Aorta (tissue), 5 donors: ENCODE results near the gene HYDIN. TPM values are rescaled to one million over a fixed set of nuclear protein-coding genes. Genes with fewer than 3 reads are reported as not detected.
A peak's percentile ranks its signal among the peaks of the same experiment; 100 is the strongest.

Source experiments
- ATAC-seq: fragments of 200-7000 bp; cut with Tn5 transposase; one replicate; pipeline ENCODE4 v1.9.1; 2022; ENCODE audit warnings: moderate library complexity; ENCODE audit not compliant: low FRiP score
- DNase-seq, 2 donors: peaks; one replicate each; pipeline ENCODE4 v3.0.0-alpha.2; 2020
- H3K27ac ChIP-seq, 2 donors: one replicate each; pipeline ENCODE4 v1.5.1; 2013; ENCODE audit warnings: low read length in 2 of 2, mild to moderate bottlenecking in 2 of 2, moderate library complexity in 2 of 2, control low read depth in 1 of 2, inconsistent platforms in 1 of 2, low read depth in 1 of 2
- H3K27me3 ChIP-seq, 2 donors: one replicate each; pipeline ENCODE4 v1.6.1; 2013; ENCODE audit warnings: control low read depth in 1 of 2, low read length in 1 of 2, mild to moderate bottlenecking in 1 of 2, moderate library complexity in 1 of 2; ENCODE audit not compliant: insufficient read depth in 2 of 2, control insufficient read depth in 1 of 2
- H3K36me3 ChIP-seq, 2 donors: one replicate each; pipeline ENCODE4 v1.6.1; 2013; ENCODE audit warnings: control low read depth in 1 of 2, low read length in 1 of 2, mild to moderate bottlenecking in 1 of 2; ENCODE audit not compliant: insufficient read depth in 2 of 2, control insufficient read depth in 1 of 2
- H3K4me1 ChIP-seq, 2 donors: one replicate each; pipeline ENCODE4 v1.6.1; 2013; ENCODE audit warnings: low read length in 2 of 2, control low read depth in 1 of 2, mild to moderate bottlenecking in 1 of 2, moderate library complexity in 1 of 2; ENCODE audit not compliant: insufficient read depth in 2 of 2, control insufficient read depth in 1 of 2
- H3K4me3 ChIP-seq, 2 donors: one replicate each; pipeline ENCODE4 v1.5.1; 2013; ENCODE audit warnings: low read length in 2 of 2, control low read depth in 1 of 2, mild to moderate bottlenecking in 1 of 2
- H3K9me3 ChIP-seq: one replicate; pipeline ENCODE4 v1.6.1; 2013; ENCODE audit warnings: mild to moderate bottlenecking, low read length; ENCODE audit not compliant: control insufficient read depth
- WGBS, 2 donors: extraction: QIAGEN DNeasy Blood & Tissue Kit; methylation state at CpG; one replicate each; pipeline ENCODE4 v1.1.7; 2013; 5-methylcytosine and 5-hydroxymethylcytosine counted together
- intact Hi-C, 2 donors: fragments of 100-400 bp; cut with DNase I; formaldehyde crosslinking; loops; one replicate each; pipeline versions ENCODE4 v1.14.2 to v1.15.0; 2022
- polyA plus RNA-seq, 2 donors: library from polyadenylated mRNA; stranded (reverse); fragments of 200-250 nt; gene quantifications; one replicate each; pipeline ENCODE4 v1.2.3, GENCODE V29; 2013
- total RNA-seq, 2 donors: library from RNA; stranded (reverse); fragmentation: NEBNext Ultra II Directional; extraction: Animal tissue kit (Norgen Biotek cat#: 25700); gene quantifications; one replicate each; pipeline ENCODE4 v1.2.1, GENCODE V29; 2021
- donor health status: healthy with polysubstance abuse.
- donor health status: Bipolar disorder and iron deficiency.
- donor health status: DM: no; HTN: no; CAD: no.
- donor health status: DM: no; HTN: no; CAD: no.
- donor health status: DM: yes; HTN: yes; CAD: no.

The HYDIN gene
- total and polyA plus RNA-seq, 4 donors = 0.38 to 4.8 (median 4.2) TPM; not detected in 1

- 84 to 85% methylated on average over 8 of the region's 8 CpGs for WGBS, 2 donors
- no peak for ATAC-seq
- H3K4me1 ChIP-seq = no peaks in the 10 kb centered on the region
- H3K4me3 ChIP-seq = no peak overlapping the region
- peaks cover 0 to 2% of the 10 kb centered on the region in 2 donors for H3K36me3 ChIP-seq
- intact Hi-C loops = loop anchor here (10.0 kb wide), 2 partner anchors 233 to 253 kb away; partner anchors contain the start of genes COG4 (in 1 of the 2) and SF3B3 (in 1 of the 2)
- H3K27me3 ChIP-seq = no peaks in the 10 kb centered on the region
- peak in 1 of 2 donors; percentile 42 for DNase-seq
- no peaks in the 10 kb centered on the region for H3K9me3 ChIP-seq
- H3K27ac ChIP-seq = no peak overlapping the region
Observed at GRCh38 chr16:70777973-70778406, 452.5 kb downstream of the HYDIN start.

GRCh38 chr16:70777496-70777895 lies 453.0 kb downstream of the HYDIN start:
- intact Hi-C loops = loop anchor here (10.0 kb wide), 2 partner anchors 233 to 253 kb away; partner anchors contain the start of genes COG4 (in 1 of the 2) and SF3B3 (in 1 of the 2)
- no peaks in the 10 kb centered on the region for H3K27me3 ChIP-seq
- H3K4me3 ChIP-seq = no peak overlapping the region
- H3K4me1 ChIP-seq = no peaks in the 10 kb centered on the region
- no peak for ATAC-seq
- H3K36me3 ChIP-seq = peaks cover 0 to 2% of the 10 kb centered on the region in 2 donors
- H3K9me3 ChIP-seq = no peaks in the 10 kb centered on the region
- WGBS, 2 donors = 93 to 95% methylated on average over 9 of the region's 9 CpGs
- DNase-seq = no peak
- no peak overlapping the region for H3K27ac ChIP-seq

DNA sequence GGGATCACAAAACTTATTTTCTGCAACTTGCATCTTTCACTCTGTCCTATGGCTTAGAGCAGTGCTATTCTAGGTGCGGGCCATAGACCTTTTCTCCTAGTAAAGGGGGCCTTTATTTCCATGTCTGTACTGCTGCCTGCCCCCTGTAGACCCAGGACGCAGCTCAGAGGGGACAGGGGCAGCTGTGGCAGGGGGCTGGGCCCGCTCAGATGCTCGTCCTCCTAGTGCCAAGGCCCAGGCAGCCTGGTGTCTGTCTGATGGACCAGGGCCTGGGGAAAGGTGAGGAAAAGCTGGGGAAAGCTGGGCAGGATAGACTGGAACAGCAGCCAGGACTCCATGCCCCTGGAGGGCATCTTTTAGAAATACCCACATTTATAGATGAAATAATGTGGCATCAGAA lies 455.1 kb downstream of the HYDIN start:
- Histone ChIP-seq H3K27ac (no peak overlapping the region), H3K36me3 (peaks cover 0 to under 1% of the 10 kb centered on the region in 2 donors), H3K4me1 (no peaks in the 10 kb centered on the region), H3K4me3 (no peak overlapping the region), H3K9me3 (no peaks in the 10 kb centered on the region), H3K27me3 (no peaks in the 10 kb centered on the region)
- intact Hi-C loops = loop anchor here (10.0 kb wide), 2 partner anchors 231 to 251 kb away; partner anchors contain the start of genes COG4 (in 1 of the 2) and SF3B3 (in 1 of the 2)
- WGBS, 2 donors = 94 to 95% methylated on average over 4 of the region's 4 CpGs
- no peak for ATAC-seq
- no peak for DNase-seq

GRCh38 chr16:70774261-70774660 lies 456.3 kb downstream of the HYDIN start:
- 92 to 94% methylated on average over 13 of the region's 13 CpGs for WGBS, 2 donors
- no peak for ATAC-seq
- intact Hi-C loops = loop anchor here (10.0 kb wide), 2 partner anchors 229 to 249 kb away; partner anchors contain the start of genes COG4 (in 1 of the 2) and SF3B3 (in 1 of the 2)
- Histone ChIP-seq H3K9me3 (no peaks in the 10 kb centered on the region), H3K4me1 (no peaks in the 10 kb centered on the region), H3K27me3 (no peaks in the 10 kb centered on the region), H3K4me3 (no peak overlapping the region), H3K36me3 (no peaks in the 10 kb centered on the region), H3K27ac (no peak overlapping the region)
- DNase-seq = no peak

DNA sequence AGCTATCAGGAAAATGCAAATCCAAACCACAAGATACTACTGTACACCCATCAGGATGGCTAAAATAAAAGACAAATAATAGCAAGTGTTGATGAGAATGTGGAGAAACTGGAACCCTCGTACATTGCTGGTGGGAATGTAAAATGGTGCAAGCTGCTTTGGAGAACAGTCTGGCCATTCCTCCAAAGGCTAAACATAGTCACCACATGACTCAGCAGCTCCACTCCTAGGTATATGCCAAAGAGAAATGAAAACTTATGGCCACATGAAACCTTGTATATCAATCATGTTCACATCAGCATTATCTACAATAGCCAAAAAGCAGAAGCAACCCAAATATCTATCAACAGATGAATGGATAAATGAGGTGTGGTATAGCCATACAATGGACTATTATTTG lies 458.0 kb downstream of the HYDIN start:
- DNase-seq = no peak
- intact Hi-C loops = loop anchor here (10.0 kb wide), 2 partner anchors 228 to 248 kb away; partner anchors contain the start of genes COG4 (in 1 of the 2) and SF3B3 (in 1 of the 2)
- H3K36me3 ChIP-seq = no peaks in the 10 kb centered on the region
- WGBS, 2 donors = 30 to 45% methylated on average over 1 of the region's 1 CpG
- ATAC-seq = no peak
- no peaks in the 10 kb centered on the region for H3K9me3 ChIP-seq
- H3K4me1 ChIP-seq = no peaks in the 10 kb centered on the region
- no peak overlapping the region for H3K27ac ChIP-seq
- no peaks in the 10 kb centered on the region for H3K27me3 ChIP-seq
- H3K4me3 ChIP-seq = no peak overlapping the region

- H3K27ac ChIP-seq = no peak overlapping the region
- H3K4me3 ChIP-seq = no peak overlapping the region
- H3K4me1 ChIP-seq = no peaks in the 10 kb centered on the region
- DNase-seq = peak in 1 of 2 donors; percentile 85
- H3K27me3 ChIP-seq = no peaks in the 10 kb centered on the region
- 27 to 30% methylated on average over 15 of the region's 15 CpGs for WGBS, 2 donors
- intact Hi-C loops = loop anchor here (1.0 to 10.0 kb wide), 4 partner anchors 90 to 246 kb away; partner anchors contain the start of genes COG4 (in 1 of the 2) and SF3B3 (in 1 of the 2)
- ATAC-seq = peak; percentile 81
- no peaks in the 10 kb centered on the region for H3K36me3 ChIP-seq
- no peaks in the 10 kb centered on the region for H3K9me3 ChIP-seq
Observed at GRCh38 chr16:70770626-70771552, 459.6 kb downstream of the HYDIN start.

DNA sequence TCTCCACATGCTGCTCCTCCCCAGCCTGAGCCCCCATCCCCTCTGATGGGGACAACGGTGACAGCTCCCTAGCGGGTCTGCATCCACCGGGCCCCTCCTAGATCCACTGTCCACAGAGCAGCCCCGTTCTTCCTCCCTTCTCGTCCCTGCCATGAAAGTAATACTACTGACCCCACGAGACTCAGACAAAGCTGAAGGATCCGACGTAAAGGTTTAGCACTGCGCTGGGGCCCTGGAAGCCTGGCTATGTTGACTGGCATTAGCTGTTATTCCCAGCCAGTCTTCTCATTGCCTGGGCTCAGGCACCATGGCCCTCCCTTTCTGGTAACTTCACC lies 460.3 kb downstream of the HYDIN start:
- Histone ChIP-seq H3K4me3 (no peak overlapping the region), H3K9me3 (no peaks in the 10 kb centered on the region), H3K27ac (no peak overlapping the region), H3K4me1 (no peaks in the 10 kb centered on the region), H3K36me3 (no peaks in the 10 kb centered on the region), H3K27me3 (no peaks in the 10 kb centered on the region)
- DNase-seq (no peak), ATAC-seq (no peak)
- intact Hi-C loops = loop anchor here (2.0 to 10.0 kb wide), 3 partner anchors 89 to 245 kb away; partner anchors contain the start of genes COG4 (in 1 of the 2) and SF3B3 (in 1 of the 2)
- WGBS, 2 donors = 94 to 95% methylated on average over 9 of the region's 9 CpGs

GRCh38 chr16:70769761-70770160 lies 460.8 kb downstream of the HYDIN start:
- 95 to 96% methylated on average over 8 of the region's 8 CpGs for WGBS, 2 donors
- Histone ChIP-seq H3K27me3 (no peaks in the 10 kb centered on the region), H3K9me3 (no peaks in the 10 kb centered on the region), H3K4me3 (no peak overlapping the region), H3K27ac (no peak overlapping the region), H3K36me3 (no peaks in the 10 kb centered on the region), H3K4me1 (no peaks in the 10 kb centered on the region)
- intact Hi-C loops = loop anchor here (2.0 to 10.0 kb wide), 3 partner anchors 89 to 245 kb away; partner anchors contain the start of genes COG4 (in 1 of the 2) and SF3B3 (in 1 of the 2)
- no peak for DNase-seq
- ATAC-seq = no peak
